Measurements from ENCODE around the gene PIP5K1C. TPM values are rescaled to one million over a fixed set of nuclear protein-coding genes. Genes with fewer than 3 reads are reported as not detected.

The PIP5K1C gene
- total RNA-seq, 2 experiments from 2014 or later, result 14.7 to 15.7 TPM

DNA sequence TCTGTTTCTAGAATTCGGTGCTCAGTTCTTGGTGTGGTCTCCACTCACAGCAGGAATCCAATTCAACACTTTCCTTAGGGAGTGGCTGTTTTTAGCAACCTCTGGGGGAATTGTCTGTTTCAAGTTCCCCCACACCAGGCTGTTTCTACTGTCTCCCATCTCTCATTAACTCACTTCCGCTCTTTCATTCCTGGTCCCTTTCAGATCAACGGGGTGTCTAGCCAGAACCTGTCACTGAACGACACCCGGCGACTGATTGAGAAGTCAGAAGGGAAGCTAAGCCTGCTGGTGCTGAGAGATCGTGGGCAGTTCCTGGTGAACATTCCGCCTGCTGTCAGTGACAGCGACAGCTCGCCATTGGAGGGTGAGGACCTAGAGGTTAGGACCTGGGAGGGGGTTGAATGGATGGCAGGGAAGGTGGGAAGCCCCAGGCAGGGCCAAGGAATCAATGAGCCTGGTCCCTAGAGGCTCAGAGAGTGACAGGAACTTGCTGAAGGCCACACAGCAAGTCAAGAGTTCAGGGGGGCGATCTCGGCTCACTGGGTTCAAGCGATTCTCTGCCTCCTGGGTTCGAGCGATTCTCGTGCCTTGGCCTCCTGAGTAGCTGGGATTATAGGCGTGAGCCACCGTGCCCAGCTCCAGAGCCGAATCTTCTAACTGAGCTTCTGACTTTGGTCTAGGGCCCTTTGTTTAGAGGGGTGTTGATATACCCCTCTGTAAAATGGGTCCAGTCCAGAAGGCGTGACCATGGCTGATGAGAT lies 33.5 kb upstream of the PIP5K1C start:
- no peaks in the 10 kb centered on the region for H3K27me3 Mint-ChIP-seq

GRCh38 chr19:3732108-3732507 lies 31.8 kb upstream of the PIP5K1C start:
- no peaks in the 10 kb centered on the region for H3K4me1 Mint-ChIP-seq (ENCODE audit: low read depth)
- no peaks in the 10 kb centered on the region for H3K27me3 Mint-ChIP-seq
- H3K36me3 Mint-ChIP-seq, result no peaks in the 10 kb centered on the region
- no peaks in the 10 kb centered on the region for H3K9me3 Mint-ChIP-seq
- POLR2A ChIA-PET, result no interaction called here
- H3K4me3 Mint-ChIP-seq, result no peak overlapping the region
- intact Hi-C loops (cut with micrococcal nuclease), result no loop called here
- no peak overlapping the region for H3K27ac Mint-ChIP-seq
- CTCF ChIA-PET, result interaction anchor here (0.7 kb wide), 1 partner anchor 82 kb away, joined by 3 read pairs; no protein-coding TSS in a partner anchor
- no peak for DNase-seq

More for the DNA sequence above, 33.5 kb upstream of the PIP5K1C start:
- DNase-seq, result no peak
- ChIA-PET POLR2A (no interaction called here), CTCF (no interaction called here)
- no peaks in the 10 kb centered on the region for H3K9me3 Mint-ChIP-seq
- H3K4me3 Mint-ChIP-seq, result no peak overlapping the region
- no peaks in the 10 kb centered on the region for H3K36me3 Mint-ChIP-seq
- intact Hi-C loops (cut with micrococcal nuclease), result no loop called here
- H3K27ac Mint-ChIP-seq, result no peak overlapping the region
- peaks cover 1% of the 10 kb centered on the region for H3K4me1 Mint-ChIP-seq (ENCODE audit: low read depth)

- Mint-ChIP-seq H3K9me3 (no peaks in the 10 kb centered on the region), H3K36me3 (no peaks in the 10 kb centered on the region), H3K4me1 (ENCODE audit: low read depth) (no peaks in the 10 kb centered on the region), H3K4me3 (no peak overlapping the region), H3K27me3 (no peaks in the 10 kb centered on the region), H3K27ac (no peak overlapping the region)
- POLR2A ChIA-PET, result no interaction called here
- intact Hi-C loops (cut with micrococcal nuclease), result no loop called here
- DNase-seq, result no peak
- CTCF ChIA-PET, result no interaction called here
Measured at GRCh38 chr19:3730457-3730958, 30.2 kb upstream of the PIP5K1C start.

- Mint-ChIP-seq H3K4me1 (ENCODE audit: low read depth) (peaks cover 7% of the 10 kb centered on the region), H3K27ac (no peak overlapping the region), H3K9me3 (no peaks in the 10 kb centered on the region), H3K36me3 (no peaks in the 10 kb centered on the region), H3K27me3 (peaks cover 4% of the 10 kb centered on the region), H3K4me3 (no peak overlapping the region)
- intact Hi-C loops (cut with micrococcal nuclease), result no loop called here
- DNase-seq, result no peak
- ChIA-PET POLR2A (no interaction called here), CTCF (no interaction called here)
Measured at GRCh38 chr19:3725640-3726310, 25.5 kb upstream of the PIP5K1C start.

DNA sequence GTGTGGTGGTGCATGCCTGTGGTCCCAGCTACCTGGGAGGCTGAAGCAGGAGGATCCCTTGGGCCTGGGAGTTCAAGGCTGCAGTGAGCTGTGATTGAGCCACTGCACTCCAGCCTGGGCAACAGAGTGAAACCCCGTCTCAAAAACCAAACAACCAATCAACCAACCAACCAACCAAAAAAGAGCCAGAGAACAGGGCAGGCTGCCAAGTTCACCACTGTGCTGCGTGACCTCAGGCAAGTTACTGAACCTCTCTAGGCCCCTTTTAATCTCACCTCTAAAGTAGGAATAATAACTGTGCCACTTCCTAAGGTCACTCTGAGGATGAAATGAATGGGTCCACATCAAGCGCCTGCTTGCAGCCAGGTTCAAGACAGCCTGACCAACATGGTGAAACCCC lies 24.9 kb upstream of the PIP5K1C start:
- DNase-seq, result no peak
- Mint-ChIP-seq H3K27ac (no peak overlapping the region), H3K4me1 (ENCODE audit: low read depth) (peaks cover 7% of the 10 kb centered on the region), H3K27me3 (peaks cover 4% of the 10 kb centered on the region), H3K4me3 (no peak overlapping the region), H3K36me3 (no peaks in the 10 kb centered on the region), H3K9me3 (no peaks in the 10 kb centered on the region)
- intact Hi-C loops (cut with micrococcal nuclease), result no loop called here
- POLR2A ChIA-PET, result interaction anchor here (0.6 kb wide), 1 partner anchor 87 kb away, joined by 4 read pairs; no protein-coding TSS in a partner anchor
- CTCF ChIA-PET, result no interaction called here

- Mint-ChIP-seq H3K36me3 (no peaks in the 10 kb centered on the region), H3K27ac (no peak overlapping the region), H3K4me1 (ENCODE audit: low read depth) (peaks cover 7% of the 10 kb centered on the region), H3K9me3 (no peaks in the 10 kb centered on the region), H3K27me3 (peaks cover 4% of the 10 kb centered on the region), H3K4me3 (no peak overlapping the region)
- no peak for DNase-seq
- ChIA-PET POLR2A (no interaction called here), CTCF (no interaction called here)
- intact Hi-C loops (cut with micrococcal nuclease), result no loop called here
Measured at GRCh38 chr19:3723883-3724282, 23.6 kb upstream of the PIP5K1C start.

- DNase-seq, result no peak
- peaks cover 4% of the 10 kb centered on the region for H3K27me3 Mint-ChIP-seq
- intact Hi-C loops (cut with micrococcal nuclease), result no loop called here
- ChIA-PET CTCF (interaction anchor here (1.8 kb wide), 1 partner anchor 99 kb away, joined by 8 read pairs; no protein-coding TSS in a partner anchor), POLR2A (interaction anchor here (1.1 kb wide), 1 partner anchor 96 kb away, joined by 4 read pairs; no protein-coding TSS in a partner anchor)
- no peaks in the 10 kb centered on the region for H3K9me3 Mint-ChIP-seq
- H3K4me3 Mint-ChIP-seq, result no peak overlapping the region
- peaks cover 7% of the 10 kb centered on the region for H3K4me1 Mint-ChIP-seq (ENCODE audit: low read depth)
- no peak overlapping the region for H3K27ac Mint-ChIP-seq
- H3K36me3 Mint-ChIP-seq, result no peaks in the 10 kb centered on the region
Measured at GRCh38 chr19:3723110-3723488, 22.8 kb upstream of the PIP5K1C start.

- DNase-seq, result no peak
- peaks cover 7% of the 10 kb centered on the region for H3K4me1 Mint-ChIP-seq (ENCODE audit: low read depth)
- intact Hi-C loops (cut with micrococcal nuclease), result no loop called here
- no peaks in the 10 kb centered on the region for H3K9me3 Mint-ChIP-seq
- H3K27me3 Mint-ChIP-seq, result peaks cover 4% of the 10 kb centered on the region
- no peak overlapping the region for H3K27ac Mint-ChIP-seq
- ChIA-PET CTCF (interaction anchor here (1.8 kb wide), 1 partner anchor 100 kb away, joined by 8 read pairs; no protein-coding TSS in a partner anchor), POLR2A (interaction anchor here (1.1 kb wide), 1 partner anchor 95 kb away, joined by 4 read pairs; no protein-coding TSS in a partner anchor)
- H3K36me3 Mint-ChIP-seq, result no peaks in the 10 kb centered on the region
- peak overlapping the region; percentile 55 for H3K4me3 Mint-ChIP-seq
Measured at GRCh38 chr19:3722443-3723109, 22.3 kb upstream of the PIP5K1C start.

DNA sequence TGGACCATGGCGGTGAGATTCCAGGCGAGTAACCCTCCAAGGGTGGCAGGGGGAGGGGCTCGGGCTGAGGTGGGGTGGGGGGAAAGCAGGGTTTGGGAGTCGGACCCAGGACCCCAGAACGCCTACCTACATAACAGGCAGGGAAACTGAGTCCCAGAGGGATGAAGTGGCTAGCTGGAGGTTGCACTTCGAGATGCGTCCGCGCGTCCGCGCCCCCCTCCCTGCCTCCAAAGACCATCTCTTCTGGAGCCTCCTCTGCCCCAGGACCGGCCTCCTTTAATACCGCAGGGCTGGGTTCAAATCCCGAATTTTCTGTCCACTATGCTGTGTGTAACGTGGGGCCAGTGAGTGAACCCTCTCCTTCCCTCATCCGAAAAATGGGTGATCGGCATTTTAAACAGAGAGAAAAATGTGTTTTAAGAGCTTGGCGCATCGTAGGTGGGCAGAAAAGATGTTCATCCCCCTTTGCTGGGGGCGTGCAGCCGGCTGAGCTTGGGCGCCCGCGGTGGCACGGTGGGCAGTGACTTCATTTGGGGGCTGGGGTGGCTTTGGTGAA lies 21.7 kb upstream of the PIP5K1C start:
- no peaks in the 10 kb centered on the region for H3K36me3 Mint-ChIP-seq
- ChIA-PET POLR2A (interaction anchor here (1.1 kb wide), 1 partner anchor 95 kb away, joined by 4 read pairs; no protein-coding TSS in a partner anchor), CTCF (interaction anchor here (0.6 to 1.8 kb wide), 3 partner anchors 26 to 100 kb away, joined by 3 to 8 read pairs (median 3); partner anchors contain the start of gene APBA3)
- DNase-seq, result no peak
- H3K9me3 Mint-ChIP-seq, result no peaks in the 10 kb centered on the region
- peak overlapping the region; percentile 55 for H3K4me3 Mint-ChIP-seq
- intact Hi-C loops (cut with micrococcal nuclease), result loop anchor here (2.0 kb wide), 2 partner anchors 41 to 101 kb away; partner anchors contain the start of gene MRPL54
- H3K27ac Mint-ChIP-seq, result no peak overlapping the region
- H3K27me3 Mint-ChIP-seq, result peaks cover 4% of the 10 kb centered on the region
- H3K4me1 Mint-ChIP-seq (ENCODE audit: low read depth), result peaks cover 7% of the 10 kb centered on the region

- H3K9me3 Mint-ChIP-seq, result no peaks in the 10 kb centered on the region
- H3K27ac Mint-ChIP-seq, result no peak overlapping the region
- intact Hi-C loops (cut with micrococcal nuclease), result loop anchor here (2.0 kb wide), 2 partner anchors 41 to 101 kb away; partner anchors contain the start of gene MRPL54
- peaks cover 7% of the 10 kb centered on the region for H3K4me1 Mint-ChIP-seq (ENCODE audit: low read depth)
- peak; percentile 94 for DNase-seq
- POLR2A ChIA-PET, result no interaction called here
- CTCF ChIA-PET, result interaction anchor here (0.6 to 1.8 kb wide), 3 partner anchors 26 to 101 kb away, joined by 3 to 8 read pairs (median 3); partner anchors contain the start of gene APBA3
- peak overlapping the region; percentile 55 for H3K4me3 Mint-ChIP-seq
- peaks cover 4% of the 10 kb centered on the region for H3K27me3 Mint-ChIP-seq
- no peaks in the 10 kb centered on the region for H3K36me3 Mint-ChIP-seq
Measured at GRCh38 chr19:3721131-3721886, 21.0 kb upstream of the PIP5K1C start.

DNA sequence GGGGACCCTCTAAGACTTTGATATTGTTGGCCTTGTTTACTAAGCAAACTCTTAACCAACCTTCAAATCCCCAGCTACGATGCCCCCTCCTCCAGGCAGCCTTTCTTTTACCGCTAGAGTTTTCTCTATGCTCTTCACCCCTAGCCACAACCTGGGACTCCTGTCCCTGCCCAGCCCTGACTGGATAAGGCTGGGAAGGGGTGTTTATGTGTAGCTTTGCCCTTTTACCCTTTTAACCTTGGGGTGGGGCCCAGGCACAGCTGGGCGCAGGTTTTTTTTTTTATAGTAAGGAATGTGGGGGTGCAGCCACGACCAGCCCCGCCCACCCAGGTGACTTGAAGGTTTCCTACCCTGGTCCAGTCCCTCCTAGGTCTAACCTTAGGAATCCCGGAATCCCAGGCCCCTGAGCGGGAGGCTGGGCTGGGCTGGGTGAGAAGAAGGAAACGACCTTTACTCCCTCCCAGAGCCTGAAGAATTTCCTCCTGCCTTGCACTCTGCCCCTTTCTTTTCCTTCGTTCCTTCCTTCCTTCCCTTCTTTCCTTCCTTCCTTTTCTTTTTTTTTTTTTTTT lies 20.2 kb upstream of the PIP5K1C start:
- Mint-ChIP-seq H3K4me1 (ENCODE audit: low read depth) (peaks cover 7% of the 10 kb centered on the region), H3K27me3 (peaks cover 4% of the 10 kb centered on the region), H3K9me3 (no peaks in the 10 kb centered on the region), H3K36me3 (no peaks in the 10 kb centered on the region), H3K27ac (no peak overlapping the region), H3K4me3 (no peak overlapping the region)
- no peak for DNase-seq
- ChIA-PET CTCF (interaction anchor here (1.4 kb wide), 1 partner anchor 31 kb away, joined by 5 read pairs; no protein-coding TSS in a partner anchor), POLR2A (no interaction called here)
- intact Hi-C loops (cut with micrococcal nuclease), result loop anchor here (2.0 kb wide), 2 partner anchors 42 to 102 kb away; partner anchors contain the start of gene MRPL54

All from activated CD4-positive, alpha-beta memory T cell treated with anti-CD3 and anti-CD28 coated beads for 36 hours (primary cell).